PC-3 (cell line): ENCODE data around the gene TDRD7. TPM values are rescaled to one million over a fixed set of nuclear protein-coding genes. Genes with fewer than 3 reads are reported as not detected.

Experiments used
- ATAC-seq: fragments of 200-7000 bp; cut with Tn5 transposase; 2 replicates; pipeline ENCODE4 v1.9.1; 2020; ENCODE audit warnings: mild to moderate bottlenecking, moderate library complexity
- BruUV-seq: library from RNA; stranded (reverse); fragments of 400-500 nt; replicated peaks from 2 replicates; lab custom pipeline; 2021; lab: Mats Ljungman, UMichigan
- CTCF ChIA-PET: fragments of 300-600 bp; sonication (Branson Sonifier 250); formaldehyde crosslinking; loops from one replicate; lab custom pipeline; 2022; ENCODE audit warnings: antibody characterized with exemption; lab: Charles Lee
- POLR2A ChIA-PET: fragments of 300-600 bp; sonication (Branson Sonifier 250); formaldehyde crosslinking; loops from one replicate; lab custom pipeline; 2022; ENCODE audit warnings: antibody characterized with exemption; ENCODE audit not compliant: unreplicated experiment; lab: Charles Lee
- DNase-seq: peaks from one replicate; pipeline ENCODE4 v3.0.0-alpha.2; 2015
- H2AFZ ChIP-seq: fragments of 300-600 bp; sonication (generic); 2 replicates; pipeline ENCODE4 v1.6.0; 2016; ENCODE audit warnings: antibody characterized with exemption, low read length
- H3F3A ChIP-seq: fragments of 300-600 bp; sonication (generic); one replicate; pipeline ENCODE4 v1.6.0; 2017; ENCODE audit warnings: antibody characterized with exemption, low read length, control low read depth, mild to moderate bottlenecking; ENCODE audit not compliant: unreplicated experiment
- H3K27ac ChIP-seq: fragments of 300-600 bp; sonication (generic); 2 replicates; pipeline ENCODE4 v1.5.1; 2016; ENCODE audit warnings: mild to moderate bottlenecking, low read length
- H3K27me3 ChIP-seq: fragments of 300-600 bp; sonication (generic); 2 replicates; pipeline ENCODE4 v1.6.1; 2016; ENCODE audit warnings: low read length, mixed read lengths
- H3K36me3 ChIP-seq: fragments of 300-600 bp; sonication (generic); 2 replicates; pipeline ENCODE4 v1.6.1; 2016; ENCODE audit warnings: low read depth, mixed run types, low read length, mixed read lengths
- H3K4me1 ChIP-seq: fragments of 300-600 bp; sonication (generic); 2 replicates; pipeline ENCODE4 v1.5.1; 2016; ENCODE audit warnings: low read length; ENCODE audit not compliant: insufficient read depth
- H3K4me2 ChIP-seq: fragments of 300-600 bp; sonication (generic); 2 replicates; pipeline ENCODE4 v1.6.0; 2016; ENCODE audit warnings: low read length
- H3K4me3 ChIP-seq: fragments of 300-600 bp; sonication (generic); 2 replicates; pipeline ENCODE4 v1.5.1; 2016; ENCODE audit warnings: mild to moderate bottlenecking, low read length, mixed read lengths
- H3K79me2 ChIP-seq: fragments of 300-600 bp; sonication (generic); 2 replicates; pipeline ENCODE4 v1.6.1; 2017; ENCODE audit warnings: low read length, mixed read lengths
- H3K9ac ChIP-seq: fragments of 300-600 bp; sonication (generic); 2 replicates; pipeline ENCODE4 v1.6.0; 2016; ENCODE audit warnings: mild to moderate bottlenecking, low read length
- H3K9me2 ChIP-seq: fragments of 300-600 bp; sonication (generic); replicated peaks from 2 replicates; pipeline ENCODE4 v1.6.1; 2016; ENCODE audit warnings: mixed run types, low read length, mixed read lengths
- H3K9me3 ChIP-seq: fragments of 300-600 bp; sonication (generic); 2 replicates; pipeline ENCODE4 v1.6.1; 2016; ENCODE audit warnings: low read length, mixed read lengths
- H4K20me1 ChIP-seq: fragments of 300-600 bp; sonication (generic); 2 replicates; pipeline ENCODE4 v1.6.1; 2016; ENCODE audit warnings: low read length, mixed read lengths
- CTCF ChIP-seq: fragments of 300-600 bp; sonication (generic); conservative IDR thresholded peaks from 2 replicates; pipeline ENCODE4 v1.5.1; 2017; ENCODE audit warnings: antibody characterized with exemption, low read depth, mild to moderate bottlenecking, low read length
- EZH2 ChIP-seq: fragments of 300-600 bp; sonication (generic); IDR thresholded peaks from one replicate; pipeline ENCODE4 v1.6.1; 2017; ENCODE audit warnings: antibody characterized with exemption, mild to moderate bottlenecking, low read length; ENCODE audit not compliant: unreplicated experiment
- EZH2phosphoT487 ChIP-seq: fragments of 300-600 bp; sonication (generic); IDR thresholded peaks from 2 replicates; pipeline ENCODE4 v1.6.1; 2018; ENCODE audit warnings: mild to moderate bottlenecking, antibody characterized with exemption, low read length, borderline replicate concordance
- intact Hi-C: fragments of 100-400 bp; cut with micrococcal nuclease; formaldehyde crosslinking; loops from 2 replicates; pipeline ENCODE4 v1.9.0; 2023
- total RNA-seq: library from RNA; depleted of rRNA; stranded (reverse); fragments of >200 nt; gene quantifications from 2 replicates; pipeline ENCODE4 v1.2.3, GENCODE V29; 2014

Gene TDRD7
- total RNA-seq, 1 experiment from 2014 or later = 4.2 TPM

GRCh38 chr9:97427885-97428284, 16.0 kb downstream of the TDRD7 start:
- ChIA-PET CTCF (no interaction called here), POLR2A (no interaction called here)
- no peak overlapping the region for H3K9ac ChIP-seq
- H3K4me1 ChIP-seq = no peaks in the 10 kb centered on the region
- no peak overlapping the region for H3K4me3 ChIP-seq
- H2AFZ ChIP-seq = no peak overlapping the region
- H3K9me2 ChIP-seq = no peaks in the 10 kb centered on the region
- no peaks in the 10 kb centered on the region for H3K36me3 ChIP-seq
- no peaks in the 10 kb centered on the region for H4K20me1 ChIP-seq
- TF ChIP-seq EZH2phosphoT487 (no peak), EZH2 (no peak), CTCF (no peak)
- H3F3A ChIP-seq = no peaks in the 10 kb centered on the region
- H3K4me2 ChIP-seq = no peak overlapping the region
- ATAC-seq (no peak), DNase-seq (no peak)
- H3K79me2 ChIP-seq = no peaks in the 10 kb centered on the region
- H3K9me3 ChIP-seq = no peaks in the 10 kb centered on the region
- intact Hi-C loops = no loop called here
- no TSS peak for BruUV-seq
- no peak overlapping the region for H3K27ac ChIP-seq
- no peaks in the 10 kb centered on the region for H3K27me3 ChIP-seq

- Histone ChIP-seq H3K4me3 (no peak overlapping the region), H4K20me1 (no peaks in the 10 kb centered on the region), H3K27ac (no peak overlapping the region), H3F3A (no peaks in the 10 kb centered on the region), H3K36me3 (no peaks in the 10 kb centered on the region), H3K4me2 (no peak overlapping the region), H3K9me3 (no peaks in the 10 kb centered on the region), H3K79me2 (no peaks in the 10 kb centered on the region), H3K27me3 (no peaks in the 10 kb centered on the region), H2AFZ (no peak overlapping the region), H3K9me2 (no peaks in the 10 kb centered on the region), H3K4me1 (no peaks in the 10 kb centered on the region), H3K9ac (no peak overlapping the region)
- CTCF ChIA-PET = no interaction called here
- TF ChIP-seq EZH2phosphoT487 = no peak
- no peak for TF ChIP-seq CTCF
- no peak for TF ChIP-seq EZH2
- no peak for DNase-seq
- no peak for ATAC-seq
- POLR2A ChIA-PET = no interaction called here
- BruUV-seq = no TSS peak
- intact Hi-C loops = no loop called here
Measured at GRCh38 chr9:97430316-97431043, 18.6 kb downstream of the TDRD7 start.

GRCh38 chr9:97431044-97431441, 19.1 kb downstream of the TDRD7 start:
- Histone ChIP-seq H3K9me2 (no peaks in the 10 kb centered on the region), H4K20me1 (no peaks in the 10 kb centered on the region), H3K36me3 (no peaks in the 10 kb centered on the region), H3K9ac (no peak overlapping the region), H3K79me2 (no peaks in the 10 kb centered on the region), H3K9me3 (no peaks in the 10 kb centered on the region), H3K4me1 (no peaks in the 10 kb centered on the region), H3K27ac (no peak overlapping the region), H3K27me3 (no peaks in the 10 kb centered on the region), H3K4me2 (no peak overlapping the region), H3K4me3 (no peak overlapping the region), H3F3A (no peaks in the 10 kb centered on the region), H2AFZ (no peak overlapping the region)
- ATAC-seq (no peak), DNase-seq (no peak)
- ChIA-PET CTCF (no interaction called here), POLR2A (no interaction called here)
- BruUV-seq = no TSS peak
- TF ChIP-seq EZH2 (no peak), EZH2phosphoT487 (no peak), CTCF (no peak)
- intact Hi-C loops = no loop called here
